ENCODE data around the gene TRIB2.

DNA sequence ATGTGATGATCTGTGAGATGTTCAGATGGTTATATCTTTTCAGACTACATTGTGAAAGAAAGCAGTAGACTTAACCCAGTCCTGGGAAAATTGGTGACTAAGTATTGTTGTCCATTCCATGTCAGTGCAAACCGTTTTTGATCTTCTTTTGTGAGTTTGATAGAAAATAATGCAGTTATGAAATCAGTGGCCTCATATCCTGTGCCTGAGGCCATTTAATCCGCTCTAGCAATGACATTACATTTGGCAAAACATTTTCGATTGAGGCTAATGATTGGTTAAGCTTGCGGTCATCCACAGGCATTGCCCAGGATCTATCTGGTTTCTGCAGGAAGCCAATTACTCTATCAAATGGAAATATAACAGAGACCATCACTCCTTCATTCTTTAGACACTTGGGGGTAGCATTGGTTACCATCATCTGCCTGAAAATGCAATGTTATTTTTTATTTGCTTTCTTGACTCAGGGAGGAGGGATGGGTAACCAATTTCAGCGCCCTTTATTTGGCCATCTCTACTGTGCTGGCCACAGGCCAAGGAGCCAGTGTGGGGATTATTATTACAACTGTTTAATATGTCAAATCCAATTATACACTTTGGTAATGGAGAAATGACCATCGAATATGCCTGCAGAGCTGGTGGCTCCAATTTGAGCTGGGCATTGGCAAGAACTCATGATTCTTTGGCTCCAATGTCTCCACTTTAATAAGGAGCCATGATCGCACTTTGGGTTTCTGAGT lies 33.6 kb downstream of the TRIB2 start:
- TF ChIP-seq, protein P1, sequence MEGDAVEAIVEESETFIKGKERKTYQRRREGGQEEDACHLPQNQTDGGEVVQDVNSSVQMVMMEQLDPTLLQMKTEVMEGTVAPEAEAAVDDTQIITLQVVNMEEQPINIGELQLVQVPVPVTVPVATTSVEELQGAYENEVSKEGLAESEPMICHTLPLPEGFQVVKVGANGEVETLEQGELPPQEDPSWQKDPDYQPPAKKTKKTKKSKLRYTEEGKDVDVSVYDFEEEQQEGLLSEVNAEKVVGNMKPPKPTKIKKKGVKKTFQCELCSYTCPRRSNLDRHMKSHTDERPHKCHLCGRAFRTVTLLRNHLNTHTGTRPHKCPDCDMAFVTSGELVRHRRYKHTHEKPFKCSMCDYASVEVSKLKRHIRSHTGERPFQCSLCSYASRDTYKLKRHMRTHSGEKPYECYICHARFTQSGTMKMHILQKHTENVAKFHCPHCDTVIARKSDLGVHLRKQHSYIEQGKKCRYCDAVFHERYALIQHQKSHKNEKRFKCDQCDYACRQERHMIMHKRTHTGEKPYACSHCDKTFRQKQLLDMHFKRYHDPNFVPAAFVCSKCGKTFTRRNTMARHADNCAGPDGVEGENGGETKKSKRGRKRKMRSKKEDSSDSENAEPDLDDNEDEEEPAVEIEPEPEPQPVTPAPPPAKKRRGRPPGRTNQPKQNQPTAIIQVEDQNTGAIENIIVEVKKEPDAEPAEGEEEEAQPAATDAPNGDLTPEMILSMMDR (IDR thresholded peaks at IDR 0.05), result no peak
- no peak for TF ChIP-seq POLR2A (IDR thresholded peaks at IDR 0.05)

All from lower leg skin (tissue), 3 donors.